Neuronal stem cell (in vitro differentiated cells): ENCODE data around the gene FNDC8.

Experiments used
- DNase-seq: peaks from one replicate; pipeline ENCODE4 v3.0.0-alpha.2; 2013; ENCODE audit warnings: low spot score
- H2AFZ ChIP-seq: one replicate; pipeline ENCODE4 v1.6.1; 2013; ENCODE audit warnings: mild to moderate bottlenecking, low read length, inconsistent platforms
- H2AK5ac ChIP-seq: 2 replicates; pipeline ENCODE4 v1.6.1; 2013; ENCODE audit warnings: low read depth, mild to moderate bottlenecking, inconsistent platforms, low read length, moderate library complexity, mixed read lengths
- H2BK120ac ChIP-seq: 2 replicates; pipeline ENCODE4 v1.6.1; 2013; ENCODE audit warnings: low read depth, mild to moderate bottlenecking, inconsistent platforms, low read length, moderate library complexity, mixed read lengths
- H2BK12ac ChIP-seq: one replicate; pipeline ENCODE4 v1.6.1; 2013; ENCODE audit warnings: low read length, inconsistent platforms
- H2BK15ac ChIP-seq: 2 replicates; pipeline ENCODE4 v1.6.1; 2013; ENCODE audit warnings: mild to moderate bottlenecking, low read length, inconsistent platforms, mixed read lengths
- H2BK5ac ChIP-seq: one replicate; pipeline ENCODE4 v1.6.1; 2013; ENCODE audit warnings: inconsistent platforms, mild to moderate bottlenecking, low read length, moderate library complexity
- H3K14ac ChIP-seq: one replicate; pipeline ENCODE4 v1.6.1; 2013; ENCODE audit warnings: low read length, inconsistent platforms
- H3K18ac ChIP-seq: 2 replicates; pipeline ENCODE4 v1.6.1; 2013; ENCODE audit warnings: low read length, inconsistent platforms
- H3K23ac ChIP-seq: 2 replicates; pipeline ENCODE4 v1.6.1; 2013; ENCODE audit warnings: low read depth, mild to moderate bottlenecking, mixed read lengths, low read length, inconsistent platforms; ENCODE audit not compliant: poor library complexity
- H3K27ac ChIP-seq: replicated peaks from 3 replicates; pipeline ENCODE4 v1.5.1; 2013; ENCODE audit warnings: low read length, inconsistent platforms
- H3K27me3 ChIP-seq, 3 experiments: 2 replicates each; pipeline ENCODE4 v1.6.1; 2013; ENCODE audit warnings: low read length in 3 of 3, mild to moderate bottlenecking in 2 of 3, inconsistent platforms in 1 of 3, low read depth in 1 of 3, mixed read lengths in 1 of 3, moderate library complexity in 1 of 3; ENCODE audit not compliant: control insufficient read depth in 3 of 3, insufficient read depth in 3 of 3
- H3K36me3 ChIP-seq, 2 donors: replicated peaks in 1 of 2; 2 replicates each; pipeline ENCODE4 v1.6.1; 2013; ENCODE audit warnings: low read length in 2 of 2; ENCODE audit not compliant: control insufficient read depth in 2 of 2, insufficient read depth in 2 of 2
- H3K4ac ChIP-seq: 2 replicates; pipeline ENCODE4 v1.6.1; 2013; ENCODE audit warnings: inconsistent platforms, mild to moderate bottlenecking, low read length, moderate library complexity
- H3K4me1 ChIP-seq, 2 donors: 1 replicate in 1 of 2; 2 replicates in 1 of 2; pipeline ENCODE4 v1.6.1; 2013; ENCODE audit warnings: low read length in 2 of 2, low read depth in 1 of 2; ENCODE audit not compliant: control insufficient read depth in 2 of 2, insufficient read depth in 1 of 2
- H3K4me2 ChIP-seq: one replicate; pipeline ENCODE4 v1.6.1; 2013; ENCODE audit warnings: mild to moderate bottlenecking, low read length, inconsistent platforms; ENCODE audit not compliant: insufficient read depth, poor library complexity, severe bottlenecking
- H3K4me3 ChIP-seq, 2 donors: 2 replicates each; pipeline ENCODE4 v1.5.1; 2013; ENCODE audit warnings: low read length in 2 of 2, mild to moderate bottlenecking in 2 of 2, inconsistent platforms in 1 of 2, moderate library complexity in 1 of 2
- H3K79me1 ChIP-seq: one replicate; pipeline ENCODE4 v1.6.1; 2013; ENCODE audit warnings: low read depth, mild to moderate bottlenecking, inconsistent platforms, low read length, moderate library complexity
- H3K9ac ChIP-seq: one replicate; pipeline ENCODE4 v1.6.1; 2013; ENCODE audit warnings: mild to moderate bottlenecking, low read depth, low read length, inconsistent platforms; ENCODE audit not compliant: poor library complexity
- H3K9me3 ChIP-seq, 2 donors: replicated peaks in 1 of 2; 2 replicates each; pipeline versions ENCODE3 to v1.6.1; 2013; ENCODE audit warnings: low read length in 2 of 2, mild to moderate bottlenecking in 2 of 2, inconsistent platforms in 1 of 2, low read depth in 1 of 2, mixed read lengths in 1 of 2, moderate library complexity in 1 of 2; ENCODE audit not compliant: control insufficient read depth in 2 of 2, insufficient read depth in 1 of 2
- H4K8ac ChIP-seq: one replicate; pipeline ENCODE4 v1.6.1; 2013; ENCODE audit warnings: low read depth, mild to moderate bottlenecking, inconsistent platforms, low read length, moderate library complexity
- H4K91ac ChIP-seq: one replicate; pipeline ENCODE4 v1.6.1; 2013; ENCODE audit warnings: low read length, low read depth, mild to moderate bottlenecking, inconsistent platforms; ENCODE audit not compliant: poor library complexity
- WGBS, 2 donors: extraction: QIAGEN DNeasy Blood & Tissue Kit; methylation state at CpG; one replicate each; pipeline ENCODE4 v1.1.7; 2013; ENCODE audit warnings: missing lambda C conversion rate in 2 of 2, mixed read lengths in 1 of 2; ENCODE audit not compliant: insufficient read length in 2 of 2, insufficient replicate concordance in 1 of 2; ENCODE audit errors: extremely low coverage in 2 of 2; 5-methylcytosine and 5-hydroxymethylcytosine counted together

FNDC8 gene

DNA sequence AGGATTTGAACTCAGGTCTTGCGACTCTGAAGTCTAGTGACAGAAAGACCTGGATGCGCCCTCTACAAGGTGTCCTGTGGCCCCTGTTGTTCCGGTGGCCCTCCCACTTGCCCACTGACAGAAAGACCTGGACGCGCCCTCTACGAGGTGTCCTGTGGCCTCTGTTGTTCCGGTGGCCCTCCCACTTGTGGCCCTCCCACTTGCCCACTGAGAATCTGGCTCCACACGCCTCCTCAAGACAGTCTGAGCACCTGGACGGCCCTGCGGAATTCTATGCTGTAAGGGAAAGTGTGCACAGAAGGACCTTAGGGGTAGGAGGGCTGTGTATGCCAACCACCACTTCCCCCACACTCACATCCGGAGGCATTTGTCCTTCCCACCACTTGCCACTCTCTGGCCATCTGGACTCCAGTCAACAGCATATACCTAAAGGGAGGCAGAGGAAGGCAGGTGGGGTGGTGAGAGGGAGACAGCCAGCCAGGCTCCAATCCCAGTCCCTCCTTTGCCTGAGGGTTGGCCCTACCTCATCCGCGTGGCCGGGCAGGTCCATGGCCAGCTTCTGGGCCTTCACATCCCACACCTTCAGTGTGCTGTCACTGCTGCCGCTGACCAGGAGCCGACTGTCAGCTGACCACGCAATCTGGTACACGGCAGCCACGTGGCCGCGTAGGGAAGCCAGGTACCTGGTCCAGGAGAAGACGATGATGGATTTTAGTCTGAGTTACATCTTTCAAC is 11.6 kb downstream of the FNDC8 start:
- Histone ChIP-seq H3K4ac (no peak overlapping the region), H3K36me3 (peaks cover 62 to 83% of the 10 kb centered on the region in 2 donors), H3K27me3 (no peaks in the 10 kb centered on the region), H3K18ac (no peak overlapping the region), H3K9me3 (peaks cover 5 to 10% of the 10 kb centered on the region in 2 donors), H3K4me2 (no peak overlapping the region), H3K79me1 (no peaks in the 10 kb centered on the region), H3K4me1 (no peaks in the 10 kb centered on the region), H3K27ac (no peak overlapping the region), H4K8ac (no peak overlapping the region), H2BK5ac (no peak overlapping the region), H2BK12ac (no peak overlapping the region), H3K23ac (no peak overlapping the region), H2AK5ac (no peak overlapping the region), H3K9ac (no peak overlapping the region), H3K4me3 (peak overlapping the region in 1 of 2 donors; percentile 30), H2AFZ (no peak overlapping the region), H3K14ac (no peak overlapping the region), H2BK120ac (no peak overlapping the region), H2BK15ac (no peak overlapping the region), H4K91ac (no peak overlapping the region)
- DNase-seq: no peak
- no CpG with 5 or more reads among the region's 22 CpGs for WGBS, 2 donors

DNA sequence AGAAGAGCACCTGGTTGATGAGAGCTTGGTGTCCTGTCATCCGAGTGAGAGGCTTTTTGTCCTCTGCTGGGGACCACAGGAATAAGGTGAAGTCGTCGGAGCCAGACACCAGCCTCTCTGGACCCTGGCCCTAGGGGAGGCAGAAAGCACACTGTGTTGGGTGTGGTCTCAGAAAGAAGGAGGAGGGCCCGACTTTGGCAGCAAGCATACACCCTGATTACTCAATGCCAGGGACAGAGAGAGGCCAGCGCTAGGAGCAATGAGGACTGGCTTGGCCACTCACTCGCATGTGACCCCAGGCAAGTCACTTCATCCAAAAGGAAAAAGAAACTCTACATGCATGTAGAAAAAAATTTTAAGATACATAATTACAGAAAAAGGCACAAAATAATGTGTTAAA is 13.9 kb downstream of the FNDC8 start:
- H3K9me3 ChIP-seq: no peaks in the 10 kb centered on the region
- no peaks in the 10 kb centered on the region for H3K4me1 ChIP-seq
- no peaks in the 10 kb centered on the region for H3K79me1 ChIP-seq
- H2BK15ac ChIP-seq: no peak overlapping the region
- no peak overlapping the region for H3K27ac ChIP-seq
- no peak overlapping the region for H4K91ac ChIP-seq
- no peak overlapping the region for H3K4me2 ChIP-seq
- no peaks in the 10 kb centered on the region for H3K27me3 ChIP-seq
- H3K14ac ChIP-seq: no peak overlapping the region
- no peak overlapping the region for H2BK120ac ChIP-seq
- H3K23ac ChIP-seq: no peak overlapping the region
- no peak for DNase-seq
- H2AFZ ChIP-seq: no peak overlapping the region
- H3K4me3 ChIP-seq: no peak overlapping the region
- no peak overlapping the region for H2BK12ac ChIP-seq
- no peak overlapping the region for H2AK5ac ChIP-seq
- H3K36me3 ChIP-seq: peaks cover 69 to 99% of the 10 kb centered on the region in 2 donors
- H2BK5ac ChIP-seq: no peak overlapping the region
- WGBS, 2 donors: no CpG with 5 or more reads among the region's 6 CpGs
- H4K8ac ChIP-seq: no peak overlapping the region
- H3K18ac ChIP-seq: no peak overlapping the region
- H3K9ac ChIP-seq: no peak overlapping the region
- H3K4ac ChIP-seq: no peak overlapping the region

DNA sequence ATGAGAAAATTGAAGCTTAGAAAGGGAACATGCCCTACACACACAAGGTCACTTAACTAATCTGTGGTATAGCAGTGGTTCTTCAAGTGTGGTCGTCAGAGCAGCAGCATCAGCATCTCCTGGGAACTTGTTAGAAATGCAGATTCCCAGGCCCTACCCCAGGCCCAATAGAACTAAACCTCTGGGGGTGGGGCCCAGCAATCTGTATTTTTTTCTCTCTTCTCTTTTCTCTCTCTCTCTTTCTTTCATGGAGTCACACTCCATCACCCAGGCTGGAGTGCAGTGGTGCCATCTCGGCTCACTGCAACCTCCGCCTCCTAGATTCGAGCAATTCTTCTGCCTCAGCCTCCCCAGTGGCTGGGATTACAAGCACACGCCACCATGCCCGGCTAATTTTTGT is 16.8 kb downstream of the FNDC8 start:
- WGBS, 2 donors: no CpG with 5 or more reads among the region's 6 CpGs
- H3K36me3 ChIP-seq: peaks cover 52 to 70% of the 10 kb centered on the region in 2 donors
- H2BK15ac ChIP-seq: no peak overlapping the region

DNA sequence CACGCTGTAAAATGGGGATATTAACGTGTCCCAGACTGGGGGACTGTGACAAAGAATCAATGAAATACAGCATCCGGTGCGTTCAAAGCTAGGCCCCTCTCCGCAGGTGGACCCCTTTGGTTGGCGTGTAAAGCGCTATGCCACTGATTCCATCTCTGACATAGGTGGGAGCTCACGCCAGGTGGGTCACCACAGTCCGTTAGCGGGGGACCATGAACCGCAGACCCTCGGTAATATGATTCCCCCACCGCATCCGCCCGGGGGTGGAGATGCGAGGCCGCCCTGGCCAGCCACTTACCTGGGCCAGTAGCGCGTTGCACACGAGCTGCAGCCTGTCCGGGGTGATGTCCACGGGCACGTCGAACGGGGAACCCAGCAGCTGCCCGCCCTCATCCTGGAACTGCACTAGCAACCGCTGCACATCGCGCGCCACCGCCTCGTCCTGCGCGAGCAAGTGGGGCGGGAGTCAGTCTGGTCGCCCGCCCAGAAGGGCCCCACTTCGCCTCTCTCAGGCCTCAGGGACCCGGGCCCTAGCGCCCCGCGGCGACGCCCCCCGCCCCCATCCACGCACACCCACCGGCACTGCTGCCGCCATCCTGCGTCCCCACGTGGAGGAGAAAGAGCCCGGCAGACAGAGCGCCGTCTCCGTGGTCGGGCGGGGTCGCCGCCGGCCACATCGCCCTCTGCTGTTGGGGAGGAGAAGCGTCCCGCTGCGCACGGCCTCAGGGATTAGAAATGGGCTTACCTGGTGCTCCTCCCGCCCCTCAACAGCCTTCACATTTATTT is 20.5 kb downstream of the FNDC8 start, which contains the start of gene NLE1:
Gene NLE1 (minus strand): TSS at position 623 of the 786 bp plus-strand sequence. CDS start 28 bp downstream, at position 595.
- WGBS, 2 donors: no CpG with 5 or more reads among the region's 65 CpGs
- H3K14ac ChIP-seq: peak within 1 kb of the TSS; percentile 85
- H3K27ac ChIP-seq: no peak within 1 kb of the TSS
- H4K91ac ChIP-seq: peak within 1 kb of the TSS; percentile 65
- H3K18ac ChIP-seq: peak within 1 kb of the TSS; percentile 93
- peak; percentile 80 for DNase-seq
- no peak within 1 kb of the TSS for H4K8ac ChIP-seq
- peak within 1 kb of the TSS; percentile 95 for H2AFZ ChIP-seq
- H3K27me3 ChIP-seq: peaks cover 0 to 6% (median 0%) of the 10 kb centered on the region in 3 experiments
- H2BK5ac ChIP-seq: no peak within 1 kb of the TSS
- no peaks in the 10 kb centered on the region for H3K79me1 ChIP-seq
- H3K4me1 ChIP-seq: no peaks in the 10 kb centered on the region
- no peak within 1 kb of the TSS for H3K4ac ChIP-seq
- H3K9ac ChIP-seq: peak within 1 kb of the TSS; percentile 98
- peak within 1 kb of the TSS; percentile 91 for H2BK12ac ChIP-seq
- H3K4me3 ChIP-seq: peak within 1 kb of the TSS; percentile 90 to 94
- peak within 1 kb of the TSS; percentile 98 for H3K23ac ChIP-seq
- H2AK5ac ChIP-seq: peak within 1 kb of the TSS; percentile 34
- no peaks in the 10 kb centered on the region for H3K9me3 ChIP-seq
- peak within 1 kb of the TSS; percentile 66 for H3K4me2 ChIP-seq
- no peak within 1 kb of the TSS for H2BK15ac ChIP-seq
- H2BK120ac ChIP-seq: peak within 1 kb of the TSS; percentile 62
- H3K36me3 ChIP-seq: peaks cover 24 to 33% of the 10 kb centered on the region in 2 donors

More for the DNA sequence above, 16.8 kb downstream of the FNDC8 start:
- no peak overlapping the region for H4K91ac ChIP-seq
- no peak overlapping the region for H2AFZ ChIP-seq
- H3K27me3 ChIP-seq: no peaks in the 10 kb centered on the region
- H3K23ac ChIP-seq: no peak overlapping the region
- no peak overlapping the region for H3K9ac ChIP-seq
- no peaks in the 10 kb centered on the region for H3K79me1 ChIP-seq
- H3K14ac ChIP-seq: no peak overlapping the region
- no peak overlapping the region for H2BK5ac ChIP-seq
- no peak overlapping the region for H4K8ac ChIP-seq
- no peak overlapping the region for H3K18ac ChIP-seq
- H2BK12ac ChIP-seq: no peak overlapping the region
- H3K27ac ChIP-seq: no peak overlapping the region
- H3K9me3 ChIP-seq: no peaks in the 10 kb centered on the region
- H3K4me2 ChIP-seq: no peak overlapping the region
- H3K4me3 ChIP-seq: no peak overlapping the region
- no peak overlapping the region for H2BK120ac ChIP-seq
- H2AK5ac ChIP-seq: no peak overlapping the region
- H3K4ac ChIP-seq: no peak overlapping the region
- no peaks in the 10 kb centered on the region for H3K4me1 ChIP-seq
- DNase-seq: no peak
